SKM-1 treated with dmso at 0.1 percent for 144 hours (cell line): ENCODE data around the gene OR6X1.
"Not testable (repeated sequence)": the region's sequence is repeated elsewhere in the genome, so short reads cannot be mapped to it uniquely, and the experiment has no call there.

ENCODE experiments used
- DNase-seq: peaks from one replicate; lab custom pipeline; 2025; ENCODE audit not compliant: unreplicated experiment; lab: John Stamatoyannopoulos, UW

OR6X1 gene

GRCh38 chr11:123755344-123755743 lies 1.0 kb upstream of the OR6X1 start:
- no peak for DNase-seq

- DNase-seq, result no peak
Measured at GRCh38 chr11:123753110-123753509, 1.2 kb downstream of the OR6X1 start.

- DNase-seq, result no peak
Measured at GRCh38 chr11:123751781-123752180, 2.5 kb downstream of the OR6X1 start.

GRCh38 chr11:123748349-123748748 lies 6.0 kb downstream of the OR6X1 start:
- not testable (repeated sequence) for DNase-seq

- DNase-seq, result no peak
Measured at GRCh38 chr11:123745764-123746451, 8.4 kb downstream of the OR6X1 start.

- DNase-seq, result no peak
Measured at GRCh38 chr11:123742724-123743120, 11.6 kb downstream of the OR6X1 start.

- no peak for DNase-seq
Measured at GRCh38 chr11:123742031-123742723, 12.1 kb downstream of the OR6X1 start.

GRCh38 chr11:123741159-123742030 lies 12.9 kb downstream of the OR6X1 start, which contains the start of gene ZNF202:
Gene ZNF202 (minus strand): TSS chr11:123741660. CDS start chr11:123730888, 10,772 bp downstream.
- DNase-seq, result peak; percentile 88

- DNase-seq, result no peak
Measured at GRCh38 chr11:123740787-123741158, 13.5 kb downstream of the OR6X1 start.

GRCh38 chr11:123738374-123738773 lies 15.9 kb downstream of the OR6X1 start:
- no peak for DNase-seq

- no peak for DNase-seq
Measured at GRCh38 chr11:123736769-123737168, 17.5 kb downstream of the OR6X1 start.

GRCh38 chr11:123729602-123730001 lies 24.7 kb downstream of the OR6X1 start:
- no peak for DNase-seq

GRCh38 chr11:123725995-123726655 lies 28.2 kb downstream of the OR6X1 start:
- DNase-seq, result no peak

- DNase-seq, result no peak
Measured at GRCh38 chr11:123719452-123719851, 34.9 kb downstream of the OR6X1 start.

- DNase-seq, result no peak
Measured at GRCh38 chr11:123718469-123718868, 35.8 kb downstream of the OR6X1 start.

- no peak for DNase-seq
Measured at GRCh38 chr11:123718063-123718462, 36.3 kb downstream of the OR6X1 start.

- DNase-seq, result not testable (repeated sequence)
Measured at GRCh38 chr11:123712627-123713026, 41.7 kb downstream of the OR6X1 start.

GRCh38 chr11:123707606-123708205 lies 46.6 kb downstream of the OR6X1 start:
- DNase-seq, result no peak

- no peak for DNase-seq
Measured at GRCh38 chr11:123707206-123707605, 47.1 kb downstream of the OR6X1 start.

- DNase-seq, result no peak
Measured at GRCh38 chr11:123704341-123704740, 50.0 kb downstream of the OR6X1 start.
